ENCODE results near the gene CDK13.

The CDK13 gene

DNA sequence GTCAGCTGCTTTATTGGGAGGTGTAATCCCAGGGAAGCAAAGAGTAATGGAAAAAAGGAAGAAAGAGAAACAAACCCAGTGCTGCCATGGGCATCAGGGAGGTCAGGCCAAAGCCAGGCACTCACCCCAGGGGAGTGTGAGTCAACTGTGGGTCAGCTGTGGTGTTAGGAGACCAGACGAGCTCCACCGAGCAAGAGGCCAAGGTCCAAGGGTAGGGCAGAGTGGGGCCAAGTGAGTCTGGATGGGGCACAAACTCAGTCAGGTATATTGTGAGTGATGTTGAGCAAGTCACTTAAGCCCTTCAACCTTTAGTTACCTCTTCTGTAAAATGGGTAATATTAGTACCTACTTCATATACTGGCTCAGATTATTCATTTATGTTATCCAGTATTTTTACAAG lies 30.4 kb upstream of the CDK13 start:
- TF ChIP-seq, protein P1, sequence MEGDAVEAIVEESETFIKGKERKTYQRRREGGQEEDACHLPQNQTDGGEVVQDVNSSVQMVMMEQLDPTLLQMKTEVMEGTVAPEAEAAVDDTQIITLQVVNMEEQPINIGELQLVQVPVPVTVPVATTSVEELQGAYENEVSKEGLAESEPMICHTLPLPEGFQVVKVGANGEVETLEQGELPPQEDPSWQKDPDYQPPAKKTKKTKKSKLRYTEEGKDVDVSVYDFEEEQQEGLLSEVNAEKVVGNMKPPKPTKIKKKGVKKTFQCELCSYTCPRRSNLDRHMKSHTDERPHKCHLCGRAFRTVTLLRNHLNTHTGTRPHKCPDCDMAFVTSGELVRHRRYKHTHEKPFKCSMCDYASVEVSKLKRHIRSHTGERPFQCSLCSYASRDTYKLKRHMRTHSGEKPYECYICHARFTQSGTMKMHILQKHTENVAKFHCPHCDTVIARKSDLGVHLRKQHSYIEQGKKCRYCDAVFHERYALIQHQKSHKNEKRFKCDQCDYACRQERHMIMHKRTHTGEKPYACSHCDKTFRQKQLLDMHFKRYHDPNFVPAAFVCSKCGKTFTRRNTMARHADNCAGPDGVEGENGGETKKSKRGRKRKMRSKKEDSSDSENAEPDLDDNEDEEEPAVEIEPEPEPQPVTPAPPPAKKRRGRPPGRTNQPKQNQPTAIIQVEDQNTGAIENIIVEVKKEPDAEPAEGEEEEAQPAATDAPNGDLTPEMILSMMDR (IDR thresholded peaks at IDR 0.05; ENCODE audit: low read length, missing control alignments): no peak
- no peak for DNase-seq (ENCODE audit: low read depth)
- no peak overlapping the region for H3K4me3 ChIP-seq (replicated peaks; ENCODE audit: low read depth, low read length)

DNA sequence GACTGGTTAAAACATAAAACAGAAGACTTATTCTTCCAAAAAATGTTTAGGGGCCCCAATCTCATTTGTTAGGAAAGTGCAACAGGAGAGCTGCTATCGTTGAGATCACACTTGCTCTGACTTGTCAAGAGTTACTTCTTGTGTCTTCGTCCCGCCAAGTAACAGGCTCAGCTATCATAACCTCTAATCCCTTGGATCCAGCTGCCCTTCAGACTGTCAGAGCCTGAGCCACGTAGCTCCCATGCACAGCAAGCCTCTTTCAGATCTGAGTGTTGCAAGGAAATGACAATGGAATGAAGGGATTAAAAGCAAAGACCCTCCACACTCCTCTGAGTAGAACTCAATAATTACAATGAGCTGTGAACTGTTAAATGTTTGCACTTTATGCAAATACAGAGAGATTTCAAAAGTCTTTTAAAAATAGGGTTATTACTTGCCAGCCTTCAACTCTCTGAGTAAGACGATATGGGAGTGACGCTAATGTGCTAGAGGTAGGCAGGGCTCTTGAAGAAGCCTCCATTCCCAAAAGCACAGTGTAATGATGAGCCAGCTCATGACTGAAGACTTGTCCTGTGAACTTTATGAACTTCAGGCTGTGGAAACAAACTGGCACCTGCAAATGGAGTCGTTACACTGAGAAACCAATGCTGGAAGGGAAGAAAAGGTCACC lies 28.4 kb upstream of the CDK13 start:
- TF ChIP-seq, protein P1 (IDR thresholded peaks at IDR 0.05; ENCODE audit: low read length, missing control alignments): no peak
- no peak overlapping the region for H3K4me3 ChIP-seq (replicated peaks; ENCODE audit: low read depth, low read length)
- no peak for DNase-seq (ENCODE audit: low read depth)

DNA sequence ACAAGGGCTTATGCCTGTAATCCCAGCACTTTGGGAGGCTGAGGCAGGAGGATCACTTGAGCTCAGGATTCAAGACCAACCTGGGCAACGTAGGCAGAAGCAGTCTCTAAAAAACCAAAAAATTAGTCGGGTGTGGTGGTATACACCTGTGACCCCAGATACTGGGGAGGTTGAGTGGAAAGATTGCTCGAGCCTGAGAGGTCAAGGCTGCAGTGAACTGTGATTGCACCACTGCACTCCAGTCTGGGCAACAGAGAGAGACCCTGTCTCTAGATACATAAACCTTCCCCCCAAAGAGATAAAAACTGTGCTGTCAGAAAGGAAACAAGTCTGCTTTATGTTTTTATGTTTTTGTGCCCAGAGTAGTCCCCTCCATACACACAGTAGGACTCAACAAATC lies 27.5 kb upstream of the CDK13 start:
- TF ChIP-seq, protein P1 (IDR thresholded peaks at IDR 0.05; ENCODE audit: low read length, missing control alignments): no peak
- no peak overlapping the region for H3K4me3 ChIP-seq (replicated peaks; ENCODE audit: low read depth, low read length)
- no peak for DNase-seq (ENCODE audit: low read depth)

DNA sequence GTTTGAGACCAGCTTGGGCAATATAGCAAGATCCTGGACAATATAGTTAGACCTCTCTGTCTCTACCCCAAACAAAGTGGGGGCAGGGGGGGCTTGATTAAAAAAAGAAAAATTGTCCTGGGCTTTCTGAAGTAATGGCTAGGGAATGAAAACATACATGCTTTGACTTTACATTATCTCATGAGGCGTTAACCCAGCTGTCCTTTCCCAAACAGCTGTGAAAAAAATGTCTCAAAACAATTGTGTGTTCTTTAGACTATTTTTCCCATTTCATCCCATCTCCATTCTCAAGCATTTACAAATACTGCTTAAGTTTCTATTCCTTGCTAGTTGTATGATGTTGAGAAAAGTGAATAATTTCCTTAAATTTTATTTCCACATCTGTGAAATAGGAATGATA lies 27.0 kb upstream of the CDK13 start:
- TF ChIP-seq, protein P1 (IDR thresholded peaks at IDR 0.05; ENCODE audit: low read length, missing control alignments): no peak
- no peak overlapping the region for H3K4me3 ChIP-seq (replicated peaks; ENCODE audit: low read depth, low read length)
- no peak for DNase-seq (ENCODE audit: low read depth)

DNA sequence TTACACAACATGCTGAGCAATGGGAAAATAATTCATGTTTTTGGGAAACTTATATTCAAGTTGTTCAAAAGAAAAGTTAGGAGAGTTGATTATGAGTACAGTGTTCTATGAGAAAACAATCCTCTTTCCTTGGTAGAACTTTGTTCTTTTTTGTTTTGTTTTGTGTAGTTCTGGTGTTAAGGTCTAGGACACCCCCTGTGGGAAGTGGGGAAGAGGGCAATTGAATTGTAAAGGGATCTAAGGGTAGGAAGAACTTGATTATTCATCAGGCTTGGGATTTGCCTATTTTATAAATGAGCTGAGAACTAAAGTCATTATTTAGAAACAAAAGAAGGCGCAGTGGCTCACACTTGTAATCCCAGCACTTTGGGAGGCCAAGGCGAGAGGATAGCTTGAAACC lies 25.9 kb upstream of the CDK13 start:
- TF ChIP-seq, protein P1 (IDR thresholded peaks at IDR 0.05; ENCODE audit: low read length, missing control alignments): no peak
- no peak for DNase-seq (ENCODE audit: low read depth)
- no peak overlapping the region for H3K4me3 ChIP-seq (replicated peaks; ENCODE audit: low read depth, low read length)

DNA sequence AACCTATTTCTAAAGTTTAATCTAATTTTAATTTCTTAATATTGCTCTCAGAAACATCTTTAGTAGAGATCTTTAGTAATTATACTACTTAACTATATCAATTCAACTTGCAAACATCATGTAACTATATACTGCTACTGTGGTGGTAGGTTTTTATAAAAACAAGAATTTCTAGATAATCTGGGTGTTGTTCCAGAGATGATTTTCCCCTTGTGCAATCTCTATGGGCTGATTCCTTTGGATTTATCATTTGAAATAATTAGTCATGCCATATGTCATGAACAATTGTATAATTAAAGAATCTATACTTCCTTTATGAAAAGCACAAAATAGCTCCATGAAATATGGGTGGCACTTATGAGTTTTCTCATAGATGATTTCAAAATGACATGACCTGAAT lies 23.9 kb upstream of the CDK13 start:
- H3K4me3 ChIP-seq (replicated peaks; ENCODE audit: low read depth, low read length): no peak overlapping the region
- TF ChIP-seq, protein P1 (IDR thresholded peaks at IDR 0.05; ENCODE audit: low read length, missing control alignments): no peak
- no peak for DNase-seq (ENCODE audit: low read depth)

DNA sequence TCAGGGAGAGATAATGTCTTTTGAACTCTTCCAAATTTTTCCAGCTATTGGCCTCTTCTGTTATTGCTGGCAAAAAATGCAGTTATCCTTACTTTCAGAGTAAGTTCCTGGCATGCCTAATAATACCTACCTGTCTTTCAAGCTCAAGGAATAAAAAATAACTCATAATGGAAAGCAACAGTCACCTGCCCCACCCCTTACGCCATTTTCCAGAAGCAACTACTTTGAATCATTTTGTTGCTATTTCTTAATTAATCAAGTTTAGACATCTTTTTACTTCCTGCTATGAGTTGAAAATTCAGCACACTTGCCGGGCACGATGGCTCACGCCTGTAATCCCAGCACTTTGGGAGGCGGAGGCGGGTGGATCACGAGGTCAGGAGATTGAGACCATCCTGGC lies 23.0 kb upstream of the CDK13 start:
- H3K4me3 ChIP-seq (replicated peaks; ENCODE audit: low read depth, low read length): no peak overlapping the region
- TF ChIP-seq, protein P1 (IDR thresholded peaks at IDR 0.05; ENCODE audit: low read length, missing control alignments): no peak
- no peak for DNase-seq (ENCODE audit: low read depth)

Data from fibroblast of pulmonary artery (primary cell).